ENCODE data around the gene PCGF1.

Gene PCGF1

GRCh38 chr2:74536166-74536950 lies 28.9 kb upstream of the PCGF1 start:
- no peak for DNase-seq

- DNase-seq = no peak
These were observed 28.0 kb upstream of the PCGF1 start for GRCh38 chr2:74535440-74535965.

DNA sequence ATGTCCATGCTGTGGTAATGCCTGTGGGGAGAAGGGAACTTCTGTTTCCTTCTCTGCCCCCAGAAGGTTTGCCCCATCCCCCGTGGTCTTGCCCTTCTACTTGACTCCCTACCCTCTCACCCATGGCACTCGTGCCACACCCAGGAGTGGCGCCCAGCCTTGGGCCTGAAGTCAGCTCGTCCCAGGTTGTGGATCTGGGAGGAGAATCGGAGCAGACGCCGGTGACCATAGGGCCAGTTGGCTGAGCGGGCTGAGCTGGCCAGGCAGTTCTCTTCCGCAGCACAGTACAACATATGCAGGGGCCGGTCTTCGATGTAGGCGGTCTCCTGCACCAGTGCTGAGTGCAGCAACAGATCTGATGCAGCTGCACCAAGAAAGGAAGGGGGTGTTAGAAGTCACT lies 26.9 kb upstream of the PCGF1 start:
- DNase-seq = no peak

GRCh38 chr2:74533464-74533863 lies 26.0 kb upstream of the PCGF1 start:
- DNase-seq = no peak

GRCh38 chr2:74532222-74532621 lies 24.7 kb upstream of the PCGF1 start:
- peak; percentile 49 for DNase-seq

- no peak for DNase-seq
These were observed 24.2 kb upstream of the PCGF1 start for GRCh38 chr2:74531666-74532065.

- peak; percentile 83 for DNase-seq
These were observed 23.0 kb upstream of the PCGF1 start for GRCh38 chr2:74530239-74531187.

GRCh38 chr2:74529357-74530238 lies 22.1 kb upstream of the PCGF1 start, which contains the start of the genes AUP1 and HTRA2:
TSS of gene AUP1 (minus strand) at chr2:74529706. CDS start at chr2:74529629, 77 bp downstream.
TSS of gene HTRA2 (plus strand) at chr2:74529933. CDS start at chr2:74530007, 74 bp downstream.
- DNase-seq = peak; percentile 99

GRCh38 chr2:74528600-74529356 lies 21.3 kb upstream of the PCGF1 start:
- DNase-seq = no peak

- no peak for DNase-seq
These were observed 20.2 kb upstream of the PCGF1 start for GRCh38 chr2:74527741-74528140.

DNA sequence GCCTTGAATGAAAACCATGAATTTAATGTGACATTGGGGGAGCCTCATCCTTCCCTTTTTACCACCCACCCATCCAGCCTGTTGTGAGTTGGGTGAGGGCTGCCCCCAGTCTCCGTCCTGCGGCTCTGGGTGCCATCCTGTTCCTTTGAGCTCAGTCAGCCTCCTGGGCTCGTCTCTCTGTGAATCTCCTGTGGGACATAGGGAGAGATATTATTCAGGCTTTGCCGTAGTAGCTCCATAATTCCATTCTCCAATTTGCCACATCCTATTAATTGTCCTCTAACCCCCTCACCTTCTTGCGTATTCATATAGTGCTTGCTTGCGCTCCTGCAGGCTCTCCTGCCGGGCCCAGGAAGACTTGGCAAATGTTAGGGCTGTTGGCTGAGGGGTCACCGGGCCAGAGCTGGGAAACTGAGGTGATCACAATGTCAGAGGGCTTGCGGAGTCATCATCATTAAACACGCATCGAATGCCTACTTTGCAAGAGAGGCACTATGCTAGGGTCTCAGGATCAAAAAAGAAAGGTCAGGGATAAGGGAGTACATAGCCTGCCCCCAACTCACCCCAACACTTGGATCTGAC lies 19.2 kb upstream of the PCGF1 start:
- no peak for DNase-seq

- DNase-seq = peak; percentile 65
These were observed 18.5 kb upstream of the PCGF1 start, which contains the start of gene DQX1 for GRCh38 chr2:74525717-74526648. TSS of gene DQX1 (minus strand) at chr2:74526231. CDS start at chr2:74525729, 502 bp downstream.

DNA sequence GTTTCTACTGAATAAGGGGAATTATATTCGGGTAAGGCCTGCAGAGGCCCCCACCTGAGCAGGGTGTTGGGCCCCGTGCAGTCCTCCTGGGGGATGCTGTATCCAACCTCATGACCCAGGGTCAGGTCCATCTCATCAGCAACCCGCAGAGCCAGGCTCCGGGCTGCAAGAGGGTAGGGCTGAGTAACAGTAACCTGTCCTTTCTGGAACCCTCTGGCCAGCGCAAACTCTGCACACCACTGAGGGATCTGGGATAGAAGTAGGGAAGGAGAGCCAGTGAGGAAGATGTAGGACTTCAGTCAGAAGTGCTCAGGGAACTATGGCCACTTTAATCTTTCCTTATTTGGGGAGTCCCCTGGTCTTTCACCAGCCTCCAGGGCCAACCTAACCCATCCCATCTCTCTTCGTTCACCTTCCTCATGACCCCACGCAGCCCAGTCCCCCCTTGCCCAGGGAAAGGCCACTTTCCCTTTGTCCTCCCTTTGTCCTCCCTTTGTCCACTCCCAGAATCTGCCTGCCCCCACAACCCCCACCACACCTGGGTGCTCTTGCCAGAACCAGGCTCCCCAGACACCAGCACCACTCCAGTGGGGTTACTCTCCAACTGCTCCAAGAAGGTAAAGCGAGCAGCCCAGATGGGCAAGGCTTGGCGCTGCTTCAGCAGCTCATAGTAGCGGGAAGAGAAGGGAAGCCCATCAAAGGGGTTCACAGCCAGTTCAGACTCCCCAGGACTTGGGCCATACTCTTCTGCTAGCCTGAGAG lies 17.6 kb upstream of the PCGF1 start:
- no peak for DNase-seq

DNA sequence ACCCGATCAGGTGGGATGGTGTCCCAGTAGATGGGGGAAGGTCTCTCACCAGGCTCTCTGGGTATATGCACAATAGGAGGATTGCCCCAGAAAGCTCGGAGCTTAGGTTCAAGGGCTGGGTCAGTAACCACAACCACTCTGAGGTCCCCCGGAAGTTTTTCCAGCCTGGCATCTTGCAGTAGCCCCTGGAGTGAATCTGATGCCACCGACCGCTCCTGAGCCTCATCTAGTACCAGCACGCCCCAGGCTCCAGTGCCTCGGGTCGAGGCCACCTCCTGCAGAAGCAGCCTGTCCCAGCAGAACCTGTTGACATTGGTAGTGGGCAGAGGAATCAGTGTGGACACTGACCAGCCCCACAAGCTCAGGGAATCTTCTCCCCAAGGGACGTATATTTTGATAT lies 16.5 kb upstream of the PCGF1 start:
- no peak for DNase-seq

DNA sequence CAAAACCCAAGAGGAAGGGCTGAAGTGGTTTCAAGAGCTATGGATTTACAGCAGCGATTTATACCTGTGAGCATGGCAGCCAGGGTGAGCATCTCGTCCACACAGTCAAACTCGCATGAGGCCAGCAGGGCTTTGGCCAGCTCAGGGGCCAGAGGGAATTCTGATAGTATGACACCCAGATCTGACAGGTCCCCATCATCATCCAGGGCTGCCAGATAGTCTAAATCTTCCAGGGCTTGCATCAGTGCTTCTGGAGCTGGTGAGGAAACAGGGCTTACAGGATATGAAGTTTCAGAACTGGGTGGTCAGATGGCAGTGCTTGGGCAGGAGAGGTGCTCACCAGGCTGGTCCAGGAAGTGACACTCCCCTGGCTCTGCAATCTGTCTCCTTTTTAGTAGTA lies 15.0 kb upstream of the PCGF1 start:
- no peak for DNase-seq

DNA sequence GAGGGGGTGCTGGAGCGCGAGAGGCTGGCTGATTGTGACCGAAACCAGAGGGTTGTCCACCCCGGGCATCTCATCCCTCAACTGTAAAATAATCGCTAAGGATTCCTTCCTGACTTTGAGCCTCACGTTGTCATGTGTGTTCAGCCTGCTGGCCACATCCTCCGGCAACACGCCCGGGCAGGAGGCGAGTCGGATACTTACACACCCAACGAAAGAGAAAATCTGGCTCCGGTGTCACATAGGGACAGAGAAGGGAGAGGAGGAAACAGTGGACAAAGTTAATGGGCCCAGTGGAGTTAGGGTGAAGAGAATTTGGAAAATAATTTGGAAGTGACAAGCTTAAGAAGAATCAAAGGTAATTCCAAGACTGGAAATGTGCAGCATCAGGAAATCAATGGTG lies 9.2 kb upstream of the PCGF1 start:
- DNase-seq = no peak

GRCh38 chr2:74515981-74516633 lies 8.6 kb upstream of the PCGF1 start:
- peak; percentile 79 for DNase-seq

DNA sequence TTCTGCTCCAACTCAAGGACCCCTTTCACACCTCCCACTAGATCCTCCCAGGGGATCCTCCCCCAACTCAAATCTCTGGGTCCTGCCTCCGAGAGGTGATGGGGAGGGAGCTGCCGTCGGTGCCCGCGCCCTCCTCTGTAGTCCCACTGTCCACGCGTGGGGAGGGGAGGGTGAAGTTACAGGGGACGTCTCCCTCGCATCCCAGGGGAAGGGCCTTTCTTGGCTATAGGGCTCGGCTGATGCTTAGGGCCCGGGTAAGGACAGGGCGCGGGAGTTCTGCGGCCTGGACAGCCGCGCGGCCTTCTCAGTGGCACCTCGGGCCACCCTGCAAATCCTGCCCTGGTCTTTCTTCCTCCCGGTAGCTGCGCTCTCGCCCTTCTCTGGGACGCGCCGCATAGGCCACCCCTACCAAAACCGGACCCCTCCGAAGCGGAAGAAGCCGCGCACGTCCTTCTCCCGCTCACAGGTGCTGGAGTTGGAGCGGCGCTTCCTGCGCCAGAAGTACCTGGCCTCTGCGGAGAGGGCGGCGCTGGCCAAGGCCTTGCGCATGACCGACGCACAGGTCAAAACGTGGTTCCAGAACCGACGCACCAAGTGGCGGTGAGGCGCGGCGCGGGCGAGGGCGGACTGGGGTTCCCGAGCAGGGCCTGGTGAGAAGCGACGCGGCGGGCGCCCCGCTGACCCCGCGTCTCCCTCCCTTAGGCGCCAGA lies 7.9 kb upstream of the PCGF1 start:
- DNase-seq = peak; percentile 13
